HG03095 (cell line): ENCODE results near the gene RHBDL1.

ENCODE experiments used
- ATAC-seq: cut with Tn5 transposase; IDR thresholded peaks from one replicate; pipeline ENCODE4 v1.9.1; 2021; ENCODE audit warnings: moderate library complexity; ENCODE audit not compliant: unreplicated experiment

RHBDL1 gene

DNA sequence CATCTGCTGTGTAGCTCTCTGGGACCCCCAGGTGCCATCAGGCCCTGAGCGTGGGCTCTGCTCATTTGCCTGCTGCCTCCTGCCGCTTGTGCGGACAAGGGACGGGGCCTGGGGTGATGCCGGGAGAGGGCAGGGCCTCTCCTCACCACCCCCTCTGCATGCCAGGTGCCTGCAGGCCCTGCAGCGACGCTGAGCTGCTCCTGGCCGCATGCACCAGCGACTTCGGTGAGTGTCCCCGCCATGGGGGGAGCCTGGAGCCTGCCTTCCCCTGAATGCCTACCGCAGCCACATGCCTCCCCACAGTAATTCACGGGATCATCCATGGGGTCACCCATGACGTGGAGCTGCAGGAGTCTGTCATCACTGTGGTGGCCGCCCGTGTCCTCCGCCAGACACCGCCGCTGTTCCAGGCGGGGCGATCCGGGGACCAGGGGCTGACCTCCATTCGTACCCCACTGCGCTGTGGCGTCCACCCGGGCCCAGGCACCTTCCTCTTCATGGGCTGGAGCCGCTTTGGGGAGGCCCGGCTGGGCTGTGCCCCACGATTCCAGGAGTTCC lies 41.4 kb downstream of the RHBDL1 start:
- ATAC-seq = no peak

DNA sequence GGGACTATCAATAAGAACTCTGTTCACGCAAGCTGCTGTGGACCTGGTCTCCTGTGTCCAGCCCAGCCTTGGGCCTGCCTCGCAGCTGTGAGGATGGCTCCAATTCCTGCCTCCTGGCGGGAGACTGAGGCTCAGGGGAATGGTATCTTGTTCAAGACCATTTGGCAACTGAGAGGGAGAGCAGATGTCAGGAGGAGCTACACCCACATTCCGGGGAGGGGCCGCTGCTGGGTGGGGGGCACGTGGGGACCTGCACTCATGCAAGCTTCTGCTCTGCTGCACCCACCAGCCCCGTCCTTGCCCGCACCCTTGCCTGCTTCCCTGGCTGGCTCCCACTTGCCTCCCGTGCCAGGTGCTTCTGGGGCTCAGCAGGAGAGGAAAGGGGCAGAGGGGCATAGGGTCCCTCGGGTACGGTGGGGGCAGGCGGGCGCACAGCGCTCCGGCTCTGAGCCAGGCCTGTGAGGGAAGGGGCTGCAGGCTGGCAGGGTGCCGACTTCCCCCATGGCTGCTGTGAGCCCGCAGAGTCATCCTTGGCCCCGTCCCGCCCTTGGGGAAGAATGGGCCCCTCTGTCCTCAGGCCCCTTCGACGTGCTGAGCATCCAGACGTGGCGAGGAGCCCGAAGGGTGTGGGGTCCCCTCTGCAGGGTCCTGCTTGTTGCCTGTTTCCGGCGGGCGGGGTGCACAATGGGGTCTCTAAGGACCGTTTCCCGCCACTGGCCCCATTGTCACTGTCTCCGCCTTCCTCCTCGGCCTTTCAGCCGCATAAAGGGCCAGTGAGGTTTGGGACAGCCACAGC lies 42.2 kb downstream of the RHBDL1 start:
- no peak for ATAC-seq

GRCh38 chr16:718389-718788 lies 42.9 kb downstream of the RHBDL1 start:
- ATAC-seq = no peak

DNA sequence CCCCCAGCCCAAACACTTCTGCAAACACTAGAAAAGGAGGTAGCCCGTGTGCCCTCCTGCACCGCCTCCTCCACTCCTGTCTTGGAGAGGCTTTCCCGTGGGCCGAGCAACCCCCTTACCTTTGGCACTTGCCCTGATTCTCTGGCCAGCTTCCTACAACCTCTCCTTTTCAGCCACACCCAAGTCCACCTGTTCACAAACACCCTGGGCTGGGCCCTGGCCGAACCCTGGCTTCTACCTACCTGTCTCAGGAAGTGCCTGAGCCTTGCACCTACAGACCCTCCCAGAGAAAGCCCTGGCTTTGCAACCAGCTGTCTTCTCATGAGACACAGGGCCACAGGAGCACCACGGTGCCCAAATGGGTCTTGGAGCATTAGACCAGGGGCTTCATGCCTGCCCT lies 43.5 kb downstream of the RHBDL1 start:
- no peak for ATAC-seq

DNA sequence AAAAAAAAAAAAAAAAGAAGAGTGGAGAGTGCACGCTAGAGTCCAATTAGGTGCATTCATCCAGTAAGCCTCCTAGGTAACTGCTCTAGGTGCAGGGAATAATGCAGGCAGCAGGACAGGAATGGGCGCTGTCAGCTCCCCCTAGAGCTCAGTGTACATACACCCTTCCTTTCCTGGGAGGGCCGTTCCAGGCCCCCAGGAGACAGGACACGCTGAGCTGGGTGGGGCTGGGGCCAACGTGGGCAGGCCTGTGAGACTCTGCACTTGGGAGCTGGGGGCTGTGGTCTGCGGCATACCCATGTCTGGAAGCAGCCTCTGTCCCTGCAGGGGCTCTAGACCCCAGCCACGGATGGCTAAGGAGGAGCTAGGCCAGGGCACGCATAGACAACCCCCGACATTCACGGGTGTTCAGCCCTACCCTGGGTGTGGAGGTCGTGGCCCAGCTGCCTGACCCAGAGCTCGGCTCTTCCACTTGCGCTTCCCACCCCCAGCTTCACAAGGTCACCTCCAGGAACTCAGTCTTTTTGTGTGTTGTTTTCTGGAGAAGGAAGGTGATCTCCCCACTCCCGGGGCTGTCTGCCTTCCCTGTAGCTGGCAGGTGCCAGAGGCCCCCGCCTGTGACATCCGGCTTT lies 44.5 kb downstream of the RHBDL1 start:
- ATAC-seq = no peak

DNA sequence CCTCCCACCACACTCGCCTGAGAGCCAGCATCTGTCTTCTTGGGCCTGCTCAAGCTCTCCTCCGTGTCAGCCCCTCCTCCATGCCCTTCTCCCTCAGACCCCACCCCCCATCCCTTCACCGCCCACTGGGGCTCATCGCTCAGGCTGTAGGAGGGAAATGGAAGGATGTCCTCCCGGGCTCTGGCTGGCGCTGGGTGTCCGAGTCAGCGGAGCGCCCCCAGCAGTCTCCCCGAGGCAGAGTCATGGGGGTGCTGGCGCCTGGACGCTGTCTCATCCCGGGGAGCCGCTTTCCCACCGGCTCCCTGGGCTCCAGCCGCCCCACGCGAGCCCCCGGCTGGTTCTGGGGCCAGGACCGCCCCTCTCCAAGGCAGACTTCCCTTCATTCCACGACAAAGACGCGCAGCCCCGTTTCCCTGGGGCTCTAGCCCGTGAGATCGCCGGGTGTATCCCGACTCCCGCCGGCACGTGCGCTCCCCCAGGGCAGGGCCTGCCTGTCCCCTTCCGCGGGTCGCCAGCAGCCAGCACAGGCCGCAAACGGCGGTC lies 45.0 kb downstream of the RHBDL1 start:
- peak; percentile 6 for ATAC-seq

DNA sequence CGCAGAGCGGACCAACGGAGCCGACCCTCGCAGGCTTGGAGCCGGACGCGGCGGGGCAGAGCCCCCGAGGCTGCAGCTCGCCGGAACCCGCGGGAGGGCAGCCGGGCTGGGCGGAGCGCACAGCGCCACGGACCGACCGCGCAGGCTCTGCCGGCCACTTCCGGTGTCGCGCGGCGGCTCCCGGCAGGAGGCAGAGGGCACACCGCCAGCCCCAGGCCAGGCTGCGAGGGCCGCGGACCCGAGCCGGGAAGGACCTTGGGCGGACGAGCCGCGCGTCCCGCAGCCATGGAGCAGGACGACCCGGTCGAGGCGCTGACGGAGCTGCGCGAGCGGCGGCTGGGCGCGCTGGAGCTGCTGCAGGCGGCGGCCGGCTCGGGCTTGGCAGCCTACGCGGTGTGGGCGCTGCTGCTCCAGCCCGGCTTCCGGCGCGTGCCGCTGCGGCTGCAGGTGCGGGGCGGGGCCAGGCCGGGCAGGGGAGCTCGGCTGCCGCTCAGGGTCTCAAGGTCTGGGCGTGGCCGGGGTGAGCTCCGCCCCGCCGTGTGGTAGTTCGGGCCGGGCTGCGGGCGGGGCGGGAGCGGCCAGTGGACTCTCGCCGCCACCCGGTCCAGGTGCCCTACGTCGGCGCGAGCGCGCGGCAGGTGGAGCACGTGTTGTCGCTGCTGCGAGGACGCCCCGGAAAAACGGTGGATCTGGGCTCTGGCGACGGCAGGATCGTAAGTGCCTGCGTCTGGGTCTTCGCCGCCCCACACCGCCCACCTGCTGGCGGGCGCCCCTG lies 45.7 kb downstream of the RHBDL1 start, which contains the start of gene ANTKMT:
ANTKMT (plus strand) TSS at position 157 of the 775 bp plus-strand sequence; CDS start at position 286, 129 bp downstream.
- ATAC-seq = peak; percentile 44

GRCh38 chr16:721765-722540 lies 46.5 kb downstream of the RHBDL1 start:
- ATAC-seq = no peak

GRCh38 chr16:722835-723633 lies 47.6 kb downstream of the RHBDL1 start:
- no peak for ATAC-seq

GRCh38 chr16:723695-724094 lies 48.2 kb downstream of the RHBDL1 start:
- no peak for ATAC-seq

DNA sequence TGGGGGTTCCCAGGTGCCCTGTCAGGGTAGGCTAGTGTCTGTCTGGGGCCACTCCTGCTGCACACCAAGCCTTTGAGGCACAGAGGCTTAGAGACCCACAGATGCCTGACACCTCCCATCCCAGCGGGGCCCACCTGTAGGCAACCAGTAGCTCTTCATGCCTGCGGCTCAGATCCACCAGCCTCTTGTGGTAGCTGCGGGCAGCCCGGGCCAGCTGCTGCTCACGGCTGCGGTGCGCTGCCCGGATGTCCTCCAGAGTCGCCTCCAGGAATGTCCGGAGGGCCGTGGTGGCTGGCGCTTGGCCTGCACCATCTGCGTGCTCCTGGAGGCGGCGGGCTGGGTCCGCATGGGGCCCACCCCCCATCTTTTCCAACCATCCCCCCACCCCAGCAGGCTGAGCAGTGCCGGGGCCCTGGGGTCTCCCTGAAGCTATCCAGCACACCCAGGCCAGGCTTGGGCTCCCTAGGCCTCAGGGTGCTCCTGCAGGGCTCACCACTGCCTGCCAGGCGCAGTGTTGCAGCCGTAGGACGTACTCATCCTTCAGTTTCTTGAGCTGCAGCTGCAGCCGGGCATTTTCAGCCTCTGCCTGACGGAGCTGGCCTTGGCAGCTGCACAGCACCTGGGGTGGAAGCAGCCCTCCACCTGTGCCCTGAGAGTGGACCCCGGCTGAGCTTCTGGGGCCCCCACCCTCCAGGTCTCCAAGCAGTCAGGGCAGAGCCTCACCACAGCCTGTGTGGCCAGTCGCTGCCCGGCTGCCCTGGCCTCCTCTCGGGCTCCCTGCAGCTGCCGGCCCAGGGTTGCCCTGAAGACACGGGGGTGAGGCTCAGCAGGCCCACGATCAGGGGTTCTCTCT lies 48.9 kb downstream of the RHBDL1 start:
- ATAC-seq = no peak

- ATAC-seq = no peak
These were observed 49.5 kb downstream of the RHBDL1 start for GRCh38 chr16:725041-725376.

- no peak for ATAC-seq
These were observed 50.2 kb downstream of the RHBDL1 start for GRCh38 chr16:725463-726187.

GRCh38 chr16:726188-726437 lies 50.6 kb downstream of the RHBDL1 start:
- no peak for ATAC-seq

- ATAC-seq = no peak
These were observed 51.2 kb downstream of the RHBDL1 start, which contains the start of the genes CCDC78 and HAGHL for GRCh38 chr16:726438-727290. CCDC78 (minus strand) TSS chr16:726443; CDS start chr16:726367, 76 bp downstream. HAGHL (plus strand) TSS chr16:727106; CDS start chr16:727510, 404 bp downstream.

GRCh38 chr16:727291-727977 lies 52.0 kb downstream of the RHBDL1 start:
- no peak for ATAC-seq
